Hematopoietic multipotent progenitor cell treated with erythropoietin and hydrocortisone succinate and interleukin-3 and kit ligand, for 17 days (in vitro differentiated cells): Measurements from ENCODE around the gene THOC7.
A peak's percentile ranks its signal among the peaks of the same experiment; 100 is the strongest.

Experiments
- DNase-seq: peaks from one replicate; pipeline ENCODE4 v3.0.0-alpha.2; 2015; ENCODE audit warnings: low spot score

The THOC7 gene

DNA sequence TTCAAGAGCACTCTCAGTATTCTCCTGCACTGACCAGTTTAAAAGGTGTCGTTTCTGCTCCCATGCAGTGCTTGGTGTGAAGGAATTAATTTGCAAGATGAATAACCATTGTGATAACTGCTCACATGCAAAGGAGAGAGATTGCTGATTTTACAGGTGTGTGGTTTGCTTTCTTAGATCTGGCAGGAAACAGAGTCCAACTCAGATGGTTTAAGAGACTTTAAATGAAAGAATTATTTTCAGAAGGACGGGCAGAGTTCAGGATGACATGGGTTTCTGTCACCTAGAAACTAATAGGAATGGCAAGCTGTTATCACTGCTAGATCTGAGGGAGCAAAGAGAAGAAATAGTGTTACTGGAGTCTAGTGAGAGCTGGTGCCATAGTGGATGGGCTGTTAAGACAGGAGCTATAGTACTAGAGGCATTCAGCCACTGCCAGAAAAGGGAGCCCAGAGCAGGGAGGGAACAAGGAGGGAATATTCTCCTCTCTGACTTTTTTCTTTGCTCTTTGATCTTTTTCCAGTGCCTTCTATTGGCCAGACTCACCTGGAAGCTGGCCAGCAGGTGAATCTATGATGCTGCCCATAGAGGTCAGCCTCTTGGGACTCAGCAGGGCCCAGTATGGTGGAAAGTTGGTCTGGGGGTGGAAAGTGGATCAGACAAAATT is 14.9 kb upstream of the THOC7 start:
- no peak for DNase-seq

- no peak for DNase-seq
These were observed 14.3 kb upstream of the THOC7 start for GRCh38 chr3:63877737-63878393.

DNA sequence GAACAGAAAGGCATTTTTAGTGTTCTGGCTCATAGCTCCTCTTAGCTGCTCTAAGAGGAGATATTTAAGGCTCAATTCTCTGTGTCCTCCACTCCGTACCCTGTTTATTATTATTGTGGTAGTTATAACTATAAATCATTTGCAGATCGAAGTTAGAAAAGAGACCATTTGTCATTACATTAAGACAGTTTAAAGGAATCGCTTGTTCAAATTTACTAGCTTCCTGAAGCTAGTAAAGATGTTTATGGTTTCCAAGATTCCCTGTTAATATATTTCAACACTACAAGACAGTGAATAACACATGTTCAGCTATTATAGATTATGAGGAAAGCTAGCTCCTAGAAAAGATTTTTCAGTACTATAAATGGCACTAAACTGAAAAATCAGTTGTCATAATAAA is 12.7 kb upstream of the THOC7 start:
- no peak for DNase-seq

DNA sequence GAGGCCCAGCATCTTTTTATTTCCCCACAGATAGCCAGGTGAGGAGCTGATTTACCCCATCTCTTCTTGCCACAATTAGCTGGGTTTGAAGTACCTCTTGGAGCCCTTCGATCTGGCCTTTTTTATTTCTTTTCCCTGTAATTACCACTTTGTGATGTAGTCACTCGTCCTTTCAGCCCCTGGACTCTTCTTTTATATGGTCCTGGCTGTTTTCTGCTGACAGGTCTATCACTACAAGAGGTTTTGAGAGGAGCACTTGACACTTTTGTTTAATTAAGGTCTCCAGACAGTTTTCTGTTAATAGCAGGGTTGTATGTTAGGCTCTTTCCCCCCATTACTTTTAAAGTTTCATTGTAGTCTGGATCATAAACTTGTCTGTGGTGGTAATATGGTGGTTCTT is 11.9 kb upstream of the THOC7 start:
- DNase-seq: no peak

GRCh38 chr3:63874769-63875168 is 11.2 kb upstream of the THOC7 start:
- DNase-seq: no peak

DNA sequence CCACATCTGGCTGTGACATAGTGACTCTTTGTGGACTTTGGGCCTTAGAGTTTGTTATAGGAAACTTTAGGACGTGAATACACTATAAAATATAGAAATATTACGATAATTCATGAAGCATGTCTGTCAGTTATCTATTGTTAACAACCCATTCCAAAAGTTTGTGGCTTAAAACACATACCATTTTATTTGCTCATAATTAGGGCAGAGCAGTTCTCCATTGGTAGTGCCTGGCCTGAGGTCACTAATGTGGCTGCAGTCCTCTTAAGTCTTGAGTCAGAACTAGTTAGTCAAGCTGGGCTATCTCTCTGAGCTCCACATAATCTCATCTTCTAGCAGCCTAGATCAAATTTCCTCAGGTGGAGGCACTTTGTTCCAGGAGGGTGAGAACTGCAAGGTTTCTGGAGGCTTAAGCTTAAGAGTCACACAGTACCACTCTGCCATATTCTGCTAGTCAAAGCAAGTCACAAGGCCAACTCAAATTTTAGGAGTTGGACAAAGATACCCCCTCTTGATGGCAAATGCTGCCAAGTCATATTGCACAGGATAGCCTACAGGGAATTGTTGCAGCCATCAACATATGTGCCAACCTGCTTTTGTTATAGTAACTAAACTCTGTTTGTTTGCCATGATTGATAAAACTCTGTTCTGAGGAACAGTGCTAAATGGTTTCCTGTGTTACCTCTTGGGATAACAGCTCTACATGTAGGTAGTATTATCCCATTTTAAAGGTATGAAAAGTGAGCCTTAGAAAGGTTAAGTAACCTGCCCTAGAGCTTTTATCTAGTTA is 8.7 kb upstream of the THOC7 start:
- no peak for DNase-seq

GRCh38 chr3:63870615-63871005 is 7.0 kb upstream of the THOC7 start:
- DNase-seq: no peak

DNA sequence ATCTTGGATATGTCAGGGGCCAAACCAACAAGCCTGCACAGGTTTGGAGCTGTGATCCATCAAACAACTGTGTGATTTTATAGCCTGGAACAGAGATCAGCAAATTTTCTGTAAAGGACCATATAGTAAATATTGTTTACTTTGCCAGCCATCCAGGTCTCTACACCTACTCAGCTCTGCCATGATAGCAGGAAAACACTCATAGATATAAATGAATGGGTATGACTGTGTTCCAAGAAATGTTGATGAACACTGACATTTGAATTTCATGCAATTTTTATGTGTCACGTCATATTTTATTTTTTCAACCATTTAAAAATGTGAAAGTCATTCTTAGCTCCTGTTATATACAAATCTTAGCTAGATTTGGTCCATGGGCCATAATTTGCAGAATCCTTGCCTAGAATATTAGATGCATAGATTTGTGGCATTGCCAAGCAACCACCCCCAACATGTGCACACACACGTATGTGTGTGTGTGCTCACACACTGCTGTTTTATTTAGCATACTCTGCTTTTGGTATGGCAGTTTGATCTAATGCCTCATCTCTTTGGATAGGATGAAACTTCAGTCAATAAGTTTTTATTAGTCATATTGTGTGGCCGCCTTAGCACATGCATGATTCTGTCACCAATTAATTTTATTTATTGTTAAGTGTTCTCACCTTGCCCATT is 6.5 kb upstream of the THOC7 start:
- no peak for DNase-seq

DNA sequence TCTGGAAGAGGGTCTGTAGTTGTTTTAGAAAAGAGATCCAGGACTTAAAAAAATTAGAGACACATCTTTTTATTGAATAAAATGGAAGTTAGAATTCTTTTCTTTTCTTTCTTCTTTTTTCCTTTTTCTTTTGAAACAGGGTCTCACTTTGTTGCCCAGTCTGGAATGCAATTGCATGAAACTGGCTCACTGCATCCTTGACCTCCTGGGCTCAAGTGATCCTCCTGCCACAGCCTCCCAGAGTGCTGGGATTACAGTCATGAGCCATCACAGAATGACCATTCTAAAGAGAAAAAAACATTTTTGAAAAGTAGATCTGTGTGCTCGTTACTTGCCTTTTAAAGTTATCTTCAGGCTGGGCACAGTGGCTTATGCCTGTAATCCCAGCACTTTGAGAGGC is 3.6 kb upstream of the THOC7 start:
- no peak for DNase-seq

DNA sequence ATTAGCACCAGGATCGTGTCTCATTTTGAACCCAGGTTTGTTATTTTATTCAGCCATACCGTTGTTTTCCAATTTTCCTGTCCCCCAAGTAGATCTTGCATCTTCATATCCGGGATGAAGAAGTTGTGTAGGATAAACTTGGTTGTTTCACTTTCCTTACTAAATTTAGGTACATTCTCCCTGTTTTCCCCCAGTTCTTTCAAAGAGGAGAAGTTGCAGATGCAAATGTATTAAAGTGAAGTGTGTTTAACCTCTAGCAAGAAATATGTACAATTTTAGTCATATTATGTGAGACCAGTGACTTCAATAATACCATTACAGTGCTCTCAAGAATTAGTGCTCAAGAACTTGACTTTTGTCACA is 1.3 kb upstream of the THOC7 start:
- peak; percentile 28 for DNase-seq

DNA sequence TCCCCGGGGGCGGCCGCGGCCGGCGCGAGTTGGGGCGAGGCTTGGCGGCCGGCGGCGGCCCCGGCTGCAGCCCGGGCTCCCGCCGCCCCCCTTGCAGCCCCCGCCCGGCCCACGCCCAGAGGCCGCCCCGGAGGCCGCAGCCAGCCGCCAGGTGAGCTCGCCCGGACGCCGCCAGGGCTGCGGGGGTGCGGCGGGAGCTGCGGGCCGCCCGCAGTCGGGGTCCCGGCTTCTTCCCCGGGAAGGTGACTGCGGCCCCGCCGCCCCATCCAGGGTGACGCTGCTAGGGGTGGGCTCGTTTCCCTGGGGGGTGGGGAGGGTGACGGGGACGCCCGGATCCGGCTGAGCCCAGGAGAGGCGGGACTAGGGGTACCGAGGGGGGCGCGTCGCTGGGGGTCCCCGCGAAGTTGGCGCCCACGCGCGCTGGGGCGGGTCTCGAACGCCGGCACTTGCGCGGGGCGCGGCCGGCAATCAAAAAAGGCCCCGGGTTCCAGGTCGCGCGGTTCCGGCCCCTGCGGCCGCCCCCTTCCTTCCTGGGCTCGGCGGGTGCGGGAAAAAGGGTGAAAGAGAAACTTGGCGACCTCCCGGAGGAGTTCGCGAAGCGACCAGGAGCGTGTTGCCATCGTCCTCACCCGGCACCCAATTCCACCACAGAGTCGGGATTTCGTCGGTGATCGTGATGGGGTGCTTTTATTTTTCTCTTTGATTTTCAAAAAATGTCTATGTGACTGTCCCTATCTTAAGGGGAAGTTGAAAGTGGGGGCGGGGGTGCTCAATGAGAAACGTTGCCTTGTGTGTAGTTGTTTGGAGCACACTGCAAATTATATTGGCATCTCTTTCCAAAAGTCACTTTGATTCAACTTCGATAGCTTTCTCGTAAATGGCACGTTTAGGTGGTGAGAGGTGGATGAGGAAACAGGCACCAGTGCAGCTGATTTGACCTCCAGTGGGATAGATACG is 681 bp upstream of the THOC7 start:
- peak; percentile 45 for DNase-seq

DNA sequence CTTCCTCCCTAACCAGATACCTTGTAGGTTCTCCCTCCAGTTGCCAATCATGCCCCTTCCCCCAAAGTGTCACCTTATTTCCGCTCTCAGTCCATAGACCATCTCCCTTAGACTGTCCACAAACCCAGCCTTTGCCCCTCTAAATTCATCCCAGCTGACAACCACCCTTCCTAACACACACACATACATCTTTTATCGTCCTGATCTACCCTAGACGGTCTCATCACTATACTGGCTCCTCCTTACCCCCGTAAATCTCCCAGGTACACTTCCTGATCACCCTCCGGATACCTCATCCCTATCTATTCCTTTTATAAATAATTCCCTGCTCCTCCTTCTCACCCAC is 828 bp downstream of the THOC7 start:
- peak; percentile 30 for DNase-seq

DNA sequence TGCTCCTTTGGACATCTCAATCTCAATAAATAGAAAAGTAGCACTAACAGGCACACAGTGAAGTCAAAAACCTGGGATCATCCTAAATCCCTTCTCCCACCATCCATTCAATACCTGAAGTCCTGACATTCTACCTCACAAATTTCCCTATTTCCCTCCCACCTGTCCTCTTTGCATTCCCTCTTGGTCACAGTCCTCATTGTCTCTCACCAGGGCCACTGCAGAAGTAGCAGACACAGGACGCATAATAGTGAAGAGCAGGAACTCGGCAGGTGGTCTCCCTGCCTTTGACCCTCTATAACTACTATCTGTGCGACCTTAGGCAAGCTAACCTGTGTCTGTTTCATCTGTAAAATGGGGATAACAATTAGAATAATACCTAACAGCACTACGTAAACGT is 2.3 kb downstream of the THOC7 start:
- DNase-seq: no peak

GRCh38 chr3:63860776-63861175 is 2.8 kb downstream of the THOC7 start:
- no peak for DNase-seq

DNA sequence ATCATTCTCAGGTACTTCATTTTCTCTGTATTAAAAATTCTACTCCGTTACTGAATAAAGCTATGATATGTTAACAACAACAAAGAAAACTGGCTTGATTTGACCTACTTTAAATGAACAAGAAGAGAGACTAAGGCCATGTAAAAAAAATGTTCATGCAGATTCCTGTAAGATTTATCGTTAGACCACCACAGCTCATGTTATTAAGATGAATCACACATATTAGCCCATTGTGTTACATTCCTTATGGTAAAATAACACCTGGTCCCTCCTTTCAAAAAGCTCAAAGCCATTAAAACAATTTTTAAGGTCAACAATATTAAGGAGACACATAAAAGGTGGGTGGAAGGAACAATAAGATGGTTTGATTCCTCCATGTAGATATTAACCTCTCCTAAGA is 6.3 kb downstream of the THOC7 start:
- DNase-seq: no peak

DNA sequence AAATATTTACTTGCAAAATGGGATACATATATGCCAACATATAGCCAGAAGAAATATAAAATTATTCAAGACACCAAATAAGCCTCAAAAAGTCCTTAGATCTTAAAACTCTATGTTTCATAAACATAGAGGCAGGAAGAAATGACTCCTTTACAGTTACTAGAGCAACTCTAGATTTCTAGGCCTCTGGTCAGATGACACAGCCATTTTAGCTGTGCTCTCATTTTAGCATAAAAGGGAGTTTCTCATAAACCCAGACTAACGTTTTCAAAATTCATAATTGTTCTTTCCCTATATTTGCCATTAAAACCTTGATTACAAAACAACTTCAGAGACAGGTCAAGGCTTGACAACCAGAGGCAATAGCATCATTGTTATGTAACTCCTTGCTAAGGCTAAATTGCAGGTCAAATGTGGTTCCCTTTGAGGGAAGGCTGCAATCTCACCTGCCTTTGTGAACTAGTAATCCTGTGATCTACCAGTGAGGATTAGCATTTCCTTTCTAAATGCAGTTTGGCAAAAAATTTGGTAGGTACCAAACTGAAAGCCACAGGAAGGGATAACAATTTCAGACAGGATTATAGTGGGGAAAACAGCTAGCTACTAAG is 8.2 kb downstream of the THOC7 start:
- DNase-seq: no peak

- DNase-seq: no peak
These were observed 10.5 kb downstream of the THOC7 start for GRCh38 chr3:63853106-63853505.

DNA sequence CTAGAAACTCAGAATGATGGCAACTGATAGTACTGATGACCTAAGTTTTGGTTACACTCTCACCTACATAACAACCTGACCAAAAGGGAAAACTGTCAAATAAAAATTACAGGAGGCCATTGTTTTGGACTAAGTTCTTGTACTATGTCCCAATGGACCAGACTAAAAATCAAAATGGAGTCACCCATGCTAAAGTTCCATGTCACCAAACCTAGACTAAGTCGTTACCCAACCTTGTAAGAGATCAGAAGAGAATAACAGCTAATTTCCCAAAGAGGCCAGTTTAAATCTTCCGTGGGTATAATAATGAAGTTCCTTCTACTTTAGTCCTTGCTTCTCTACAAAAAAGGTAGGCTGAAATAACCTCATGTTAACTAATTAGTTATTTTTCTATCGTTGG is 12.3 kb downstream of the THOC7 start:
- no peak for DNase-seq

- DNase-seq: no peak
These were observed 14.4 kb downstream of the THOC7 start for GRCh38 chr3:63849175-63849574.

GRCh38 chr3:63847718-63848450 is 15.7 kb downstream of the THOC7 start:
- DNase-seq: no peak

- DNase-seq: no peak
These were observed 18.4 kb downstream of the THOC7 start for GRCh38 chr3:63845215-63845614.
